Measurements from ENCODE around the gene ATF6. TPM values are rescaled to one million over a fixed set of nuclear protein-coding genes. Genes with fewer than 3 reads are reported as not detected.
A peak's percentile ranks its signal among the peaks of the same experiment; 100 is the strongest.

The ATF6 gene
- total and polyA plus RNA-seq, 12 donors: 2.6 to 20.9 (median 15.2) TPM

DNA sequence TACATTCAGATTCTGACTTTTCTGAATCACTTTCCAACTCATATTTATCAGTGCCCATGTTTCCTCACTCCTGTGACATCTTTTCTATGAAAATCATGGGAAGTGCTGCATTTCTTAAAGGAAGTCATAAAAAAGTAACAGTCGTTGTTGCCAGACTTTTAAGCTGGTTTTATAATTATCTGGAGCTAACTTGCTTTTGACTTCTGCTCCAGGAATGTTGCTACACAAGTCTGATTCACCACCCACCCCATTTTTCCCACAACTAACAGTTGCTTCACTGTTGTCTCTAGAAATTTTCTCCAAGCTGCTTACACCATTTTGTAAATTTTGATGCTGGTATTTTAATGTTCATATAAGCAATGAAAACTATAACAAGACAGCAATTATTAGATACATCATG, 32.6 kb upstream of the ATF6 start:
- intact Hi-C loops (cut with DNase I): no loop called here
- peaks cover 0 to 15% (median 0%) of the 10 kb centered on the region in 7 donors for H3K27me3 ChIP-seq
- no peak for DNase-seq
- peaks cover 0 to 35% (median 0%) of the 10 kb centered on the region in 9 donors for H3K4me1 ChIP-seq
- 13 to 26% methylated on average over 1 of the region's 1 CpG for WGBS, 2 donors
- no peaks in the 10 kb centered on the region for H3K9me3 ChIP-seq
- TF ChIP-seq, protein P1, sequence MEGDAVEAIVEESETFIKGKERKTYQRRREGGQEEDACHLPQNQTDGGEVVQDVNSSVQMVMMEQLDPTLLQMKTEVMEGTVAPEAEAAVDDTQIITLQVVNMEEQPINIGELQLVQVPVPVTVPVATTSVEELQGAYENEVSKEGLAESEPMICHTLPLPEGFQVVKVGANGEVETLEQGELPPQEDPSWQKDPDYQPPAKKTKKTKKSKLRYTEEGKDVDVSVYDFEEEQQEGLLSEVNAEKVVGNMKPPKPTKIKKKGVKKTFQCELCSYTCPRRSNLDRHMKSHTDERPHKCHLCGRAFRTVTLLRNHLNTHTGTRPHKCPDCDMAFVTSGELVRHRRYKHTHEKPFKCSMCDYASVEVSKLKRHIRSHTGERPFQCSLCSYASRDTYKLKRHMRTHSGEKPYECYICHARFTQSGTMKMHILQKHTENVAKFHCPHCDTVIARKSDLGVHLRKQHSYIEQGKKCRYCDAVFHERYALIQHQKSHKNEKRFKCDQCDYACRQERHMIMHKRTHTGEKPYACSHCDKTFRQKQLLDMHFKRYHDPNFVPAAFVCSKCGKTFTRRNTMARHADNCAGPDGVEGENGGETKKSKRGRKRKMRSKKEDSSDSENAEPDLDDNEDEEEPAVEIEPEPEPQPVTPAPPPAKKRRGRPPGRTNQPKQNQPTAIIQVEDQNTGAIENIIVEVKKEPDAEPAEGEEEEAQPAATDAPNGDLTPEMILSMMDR (IDR thresholded peaks at IDR 0.05): no peak
- no peaks in the 10 kb centered on the region for H3K36me3 ChIP-seq
- no peak overlapping the region for H3K4me3 ChIP-seq
- ATAC-seq: peak in 3 of 8 donors; percentile 35 to 66 (median 64)
- peak overlapping the region in 5 of 10 donors; percentile 0 to 46 (median 36) for H3K27ac ChIP-seq

DNA sequence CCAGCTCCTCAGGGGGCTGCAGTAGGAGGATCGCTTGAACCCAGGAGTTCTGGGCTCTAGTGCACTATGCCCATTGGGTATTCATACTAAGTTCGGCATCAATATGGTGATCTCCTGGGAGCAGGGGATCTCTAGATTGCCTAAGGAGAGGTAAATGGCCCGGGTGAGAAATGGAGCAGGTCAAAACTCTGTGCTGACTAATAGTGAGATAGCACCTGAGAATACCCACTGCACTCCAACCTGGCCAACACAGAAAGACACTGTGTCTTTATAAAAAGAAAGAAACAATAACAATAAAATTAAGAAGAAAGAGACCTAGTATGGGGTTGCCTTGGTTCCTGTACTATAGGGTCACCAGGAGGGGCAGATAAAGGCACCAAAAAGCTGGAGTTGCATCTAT, 30.3 kb upstream of the ATF6 start:
- TF ChIP-seq, protein P1 (IDR thresholded peaks at IDR 0.05): no peak
- DNase-seq (no peak), ATAC-seq (no peak)
- H3K27ac ChIP-seq: no peak overlapping the region
- H3K4me1 ChIP-seq: peaks cover 0 to 44% (median 0%) of the 10 kb centered on the region in 9 donors
- H3K27me3 ChIP-seq: peaks cover 0 to 9% (median 0%) of the 10 kb centered on the region in 7 donors
- H3K9me3 ChIP-seq: no peaks in the 10 kb centered on the region
- 93 to 99% methylated on average over 3 of the region's 3 CpGs for WGBS, 2 donors
- H3K4me3 ChIP-seq: no peak overlapping the region
- H3K36me3 ChIP-seq: no peaks in the 10 kb centered on the region
- intact Hi-C loops (cut with DNase I): no loop called here

DNA sequence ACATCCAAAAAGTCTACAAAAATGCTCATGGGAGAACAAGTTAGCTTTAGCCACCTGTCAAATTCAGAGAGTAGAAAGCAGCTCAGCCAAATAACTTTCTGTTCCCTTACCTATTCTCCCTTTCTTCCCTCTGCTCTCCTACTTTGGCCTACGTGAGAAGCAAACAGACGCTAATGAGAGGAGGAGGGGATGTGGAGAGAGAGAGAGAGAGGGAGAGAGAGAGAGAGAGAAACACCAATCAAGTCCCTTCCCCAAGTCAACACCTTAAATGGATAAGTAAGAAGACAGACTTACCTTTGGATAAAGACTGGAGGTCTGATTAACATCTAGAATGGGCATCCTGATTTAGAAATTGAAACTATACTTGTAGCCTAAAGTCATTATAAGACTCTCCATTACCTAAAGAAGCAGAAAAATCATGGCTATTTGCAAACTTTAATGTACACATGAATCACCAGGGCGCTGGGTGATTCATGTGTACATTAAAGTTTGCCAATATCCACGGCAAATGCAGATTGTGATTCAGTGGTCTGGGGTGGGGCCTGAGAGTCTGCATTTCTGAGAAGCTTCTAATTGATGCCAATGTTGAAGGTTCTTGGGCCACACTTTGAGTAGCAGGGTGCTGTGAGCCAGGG, 29.7 kb upstream of the ATF6 start:
- Histone ChIP-seq H3K4me3 (no peak overlapping the region), H3K27ac (no peak overlapping the region), H3K4me1 (peaks cover 0 to 50% (median 0%) of the 10 kb centered on the region in 9 donors), H3K27me3 (peaks cover 0 to 9% (median 0%) of the 10 kb centered on the region in 7 donors), H3K36me3 (no peaks in the 10 kb centered on the region), H3K9me3 (no peaks in the 10 kb centered on the region)
- ATAC-seq: no peak
- 64 to 82% methylated on average over 3 to 4 of the region's 4 CpGs for WGBS, 2 donors
- no peak for DNase-seq
- TF ChIP-seq, protein P1 (IDR thresholded peaks at IDR 0.05): no peak
- intact Hi-C loops (cut with DNase I): no loop called here

DNA sequence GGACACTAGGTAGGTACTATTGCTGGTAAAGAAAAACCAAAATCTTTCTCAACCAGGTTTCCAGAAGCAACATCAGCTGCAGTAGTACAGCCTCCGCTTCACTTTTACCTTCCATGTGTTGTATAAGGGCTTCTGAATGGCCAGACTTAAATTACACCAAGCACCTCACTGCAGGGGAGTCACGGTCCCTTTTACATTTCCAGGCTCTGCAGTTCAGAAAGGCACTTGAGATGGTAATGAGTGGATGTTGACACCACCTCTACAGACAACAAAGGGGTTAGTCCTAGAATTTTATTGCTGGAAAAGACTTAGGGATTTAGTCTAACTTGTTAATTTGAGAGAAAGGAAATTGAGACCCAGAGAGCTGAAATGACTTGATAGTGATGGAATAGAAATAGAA, 28.5 kb upstream of the ATF6 start:
- no peak for DNase-seq
- TF ChIP-seq, protein P1 (IDR thresholded peaks at IDR 0.05): no peak
- no peak overlapping the region for H3K27ac ChIP-seq
- 46 to 62% methylated on average over 2 of the region's 2 CpGs for WGBS, 2 donors
- peaks cover 0 to 53% (median 0%) of the 10 kb centered on the region in 9 donors for H3K4me1 ChIP-seq
- H3K27me3 ChIP-seq: peaks cover 0 to 9% (median 0%) of the 10 kb centered on the region in 7 donors
- no peaks in the 10 kb centered on the region for H3K9me3 ChIP-seq
- H3K36me3 ChIP-seq: no peaks in the 10 kb centered on the region
- no peak overlapping the region for H3K4me3 ChIP-seq
- intact Hi-C loops (cut with DNase I): no loop called here
- no peak for ATAC-seq

Measured in heart right ventricle (tissue), 16 donors.